Jurkat, Clone E6-1 (cell line): ENCODE data around the gene BEST4.
A peak's percentile ranks its signal among the peaks of the same experiment; 100 is the strongest.
"Not testable (repeated sequence)": the region's sequence is repeated elsewhere in the genome, so short reads cannot be mapped to it uniquely, and the experiment has no call there.

Experiments used
- DNase-seq: peaks from one replicate; pipeline ENCODE4 v3.0.0-alpha.2; 2011; ENCODE audit warnings: low read depth, low spot score
- H3K4me3 ChIP-seq: 2 replicates; pipeline ENCODE4 v1.5.1; 2011; ENCODE audit warnings: mild to moderate bottlenecking, low read length, control low read depth, moderate library complexity

BEST4 gene

GRCh38 chr1:44820328-44821239 is 32.6 kb upstream of the BEST4 start:
- no peak for DNase-seq
- peak overlapping the region; percentile 62 for H3K4me3 ChIP-seq

DNA sequence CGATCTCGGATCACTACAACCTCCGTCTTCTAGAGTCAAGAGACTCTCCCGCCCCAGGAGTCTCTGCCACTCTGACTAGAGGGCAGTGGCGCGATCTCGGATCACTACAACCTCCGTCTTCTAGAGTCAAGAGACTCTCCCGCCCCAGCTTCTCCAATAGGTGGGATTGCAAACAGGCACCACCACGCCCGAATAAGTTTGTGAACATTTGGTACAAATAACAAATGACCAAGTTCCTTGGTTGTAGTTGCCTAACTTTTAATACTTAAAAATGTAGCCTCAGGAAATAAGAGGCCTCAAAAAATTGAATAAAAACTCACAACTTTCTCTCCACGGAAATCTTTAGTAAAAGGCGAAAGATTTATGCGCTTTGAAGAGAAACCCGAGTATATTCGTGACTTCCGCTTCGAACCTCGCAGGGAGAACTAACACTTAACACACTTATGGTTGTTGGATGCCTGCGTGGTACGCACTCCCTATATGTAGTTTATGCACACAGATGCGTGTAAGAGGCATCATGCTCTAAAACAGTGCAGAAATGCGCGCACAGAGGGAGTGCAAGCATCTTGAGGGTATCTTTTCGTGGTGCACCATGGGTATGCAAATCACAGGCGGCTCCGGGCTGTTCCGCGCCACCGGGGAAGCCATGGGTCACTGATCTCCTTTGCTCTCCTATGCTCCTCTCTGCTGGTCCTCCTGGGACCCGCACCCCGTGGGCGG is 31.8 kb upstream of the BEST4 start:
- H3K4me3 ChIP-seq, result peak overlapping the region; percentile 62
- DNase-seq, result peak; percentile 95

GRCh38 chr1:44819196-44819607 is 31.2 kb upstream of the BEST4 start:
- H3K4me3 ChIP-seq, result peak overlapping the region; percentile 62
- no peak for DNase-seq

DNA sequence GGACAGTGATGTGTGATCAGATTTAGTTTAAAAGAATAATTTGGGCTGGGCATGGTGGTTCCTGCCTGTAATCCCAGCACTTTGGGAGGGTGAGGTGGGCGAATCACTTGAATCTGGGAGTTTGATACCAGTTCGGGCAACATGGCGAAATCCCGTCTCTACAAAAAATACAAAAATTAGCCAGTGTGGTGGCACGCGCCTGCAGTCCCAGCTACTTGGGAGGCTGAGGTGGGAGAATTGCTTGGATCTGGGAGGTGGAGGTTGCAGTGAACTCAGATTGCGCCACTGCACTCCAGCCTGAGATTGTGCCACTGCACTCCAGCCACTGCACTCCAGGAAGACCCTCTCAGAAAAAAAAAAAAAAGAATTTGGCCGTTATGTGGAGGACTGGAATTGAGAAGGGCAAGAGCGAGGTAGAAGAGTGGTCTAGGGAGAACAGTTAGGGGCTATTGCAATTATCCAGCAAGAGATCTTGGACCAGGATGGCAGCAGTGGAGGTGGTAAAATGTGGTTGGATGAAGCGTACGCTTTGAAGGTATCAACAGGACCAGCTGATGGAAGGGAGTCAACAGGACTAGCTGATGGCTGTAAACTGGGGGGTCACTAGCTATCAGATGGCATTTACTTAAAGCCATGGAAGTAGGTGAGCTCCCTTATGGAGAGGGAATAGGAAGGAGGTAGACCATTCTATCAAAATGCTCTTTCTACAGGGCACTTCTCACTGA is 30.0 kb upstream of the BEST4 start:
- no peak overlapping the region for H3K4me3 ChIP-seq
- DNase-seq, result no peak

DNA sequence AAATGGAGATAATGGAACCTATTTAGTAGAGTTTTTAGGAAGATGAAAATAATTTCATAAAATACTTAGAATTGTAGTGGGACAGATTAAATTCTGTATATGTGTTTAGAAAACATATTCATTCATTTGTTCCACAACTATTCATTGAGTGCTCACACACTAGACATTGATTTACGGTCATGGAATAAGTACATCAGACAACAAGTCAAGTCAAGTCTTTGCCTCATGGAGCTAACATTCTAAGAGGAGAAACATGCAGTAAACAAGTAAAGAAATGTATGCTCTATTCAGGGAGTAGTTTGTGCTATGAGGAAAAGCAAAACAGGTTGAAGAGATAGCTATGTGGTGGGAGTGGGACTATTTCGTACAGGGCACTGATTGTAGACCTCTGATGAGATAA is 29.3 kb upstream of the BEST4 start:
- H3K4me3 ChIP-seq, result no peak overlapping the region
- no peak for DNase-seq

- H3K4me3 ChIP-seq, DNase-seq: not testable (repeated sequence)
Observed at GRCh38 chr1:44815926-44816325, 28.0 kb upstream of the BEST4 start.

- H3K4me3 ChIP-seq, result peak overlapping the region; percentile 73
- DNase-seq, result no peak
Observed at GRCh38 chr1:44812822-44813543, 25.0 kb upstream of the BEST4 start.

- no peak overlapping the region for H3K4me3 ChIP-seq
- no peak for DNase-seq
Observed at GRCh38 chr1:44811234-44811633, 23.3 kb upstream of the BEST4 start.

DNA sequence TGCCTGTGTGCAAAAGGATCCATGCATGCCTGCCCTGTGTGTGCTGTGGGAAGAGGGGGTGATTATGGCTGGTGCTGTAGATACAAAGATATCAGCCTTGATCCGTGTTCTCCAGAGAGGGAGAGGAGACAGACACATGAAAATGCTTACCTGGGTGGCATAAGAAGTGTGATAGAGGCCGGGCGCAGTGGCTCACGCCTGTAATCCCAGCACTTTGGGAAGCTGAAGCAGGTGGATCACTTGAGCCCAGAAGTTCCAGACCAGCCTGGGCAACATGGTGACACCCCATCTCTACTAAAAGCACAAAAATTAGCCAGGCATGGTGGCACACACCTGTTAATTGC is 22.8 kb upstream of the BEST4 start:
- not testable (repeated sequence) for DNase-seq, H3K4me3 ChIP-seq

DNA sequence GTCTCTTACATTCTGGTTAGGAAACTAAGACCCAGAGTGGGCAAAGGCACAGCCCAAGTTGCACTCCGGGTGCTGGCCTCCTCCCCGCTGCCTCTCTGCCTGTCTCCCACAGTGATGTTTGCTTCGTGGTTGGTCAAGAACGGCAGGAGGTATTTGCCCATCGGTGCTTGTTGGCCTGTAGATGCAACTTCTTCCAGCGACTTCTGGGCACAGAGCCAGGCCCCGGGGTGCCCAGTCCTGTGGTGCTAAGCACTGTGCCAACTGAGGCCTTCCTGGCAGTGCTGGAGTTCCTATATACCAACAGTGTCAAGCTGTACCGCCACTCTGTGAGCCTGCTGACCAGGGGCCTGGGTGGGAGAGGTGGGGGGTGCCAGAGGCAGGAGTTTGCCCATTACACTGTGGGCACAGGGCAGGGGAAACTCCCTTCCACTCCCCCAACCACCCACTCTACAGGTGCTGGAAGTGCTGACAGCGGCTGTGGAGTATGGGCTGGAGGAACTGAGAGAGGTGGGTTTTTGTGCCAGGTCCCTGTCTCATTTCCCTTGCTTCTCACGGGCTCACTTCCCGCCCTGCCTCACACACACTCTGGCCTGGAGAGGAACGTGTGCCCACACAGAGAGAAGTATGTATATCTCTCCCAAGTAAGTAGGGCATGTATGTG is 22.3 kb upstream of the BEST4 start:
- no peak overlapping the region for H3K4me3 ChIP-seq
- no peak for DNase-seq

GRCh38 chr1:44808938-44809917 is 21.3 kb upstream of the BEST4 start:
- H3K4me3 ChIP-seq, result peak overlapping the region; percentile 29
- DNase-seq, result peak; percentile 95

- no peak for DNase-seq
- peak within 1 kb of the TSS; percentile 29 for H3K4me3 ChIP-seq
Observed at GRCh38 chr1:44808063-44808937, 20.3 kb upstream of the BEST4 start, which contains the start of gene BTBD19. TSS of gene BTBD19 (plus strand) at chr1:44808523. CDS start at chr1:44808821, 298 bp downstream.

DNA sequence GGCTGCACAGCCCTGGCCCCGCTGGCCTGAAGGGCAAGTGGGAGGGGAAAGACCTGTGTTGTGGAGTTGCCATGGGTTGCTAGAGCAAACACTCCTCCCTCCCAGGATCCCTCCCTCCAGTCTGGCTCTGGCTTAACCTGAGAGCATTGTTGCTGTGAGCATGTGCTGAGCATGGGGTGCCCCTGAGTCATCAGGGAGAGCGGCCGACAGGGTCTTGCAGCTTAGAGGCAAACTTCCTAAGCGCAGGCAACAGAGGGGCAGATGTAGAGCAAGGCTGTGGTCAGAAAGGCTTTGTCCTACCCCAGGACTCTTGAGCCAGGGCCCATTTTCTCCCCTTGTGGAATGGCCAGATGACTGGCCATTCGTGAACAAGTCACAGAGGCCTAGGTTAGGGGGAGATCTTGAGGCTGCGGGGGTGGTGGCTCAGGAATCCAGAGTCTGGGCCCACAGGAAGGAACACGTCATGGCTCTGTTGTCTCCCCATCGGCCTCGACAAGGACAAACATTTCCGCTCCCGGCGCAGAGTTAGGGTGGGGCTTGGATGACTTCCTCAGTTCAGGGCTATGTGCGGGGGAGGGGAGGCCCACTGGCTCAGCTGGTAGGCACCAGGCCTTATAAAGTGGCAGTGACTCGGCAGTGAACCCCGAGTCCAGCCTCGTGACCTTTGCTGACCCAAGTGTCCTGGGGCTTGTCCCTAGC is 19.5 kb upstream of the BEST4 start:
- peak; percentile 82 for DNase-seq
- peak overlapping the region; percentile 18 for H3K4me3 ChIP-seq

GRCh38 chr1:44806704-44807363 is 18.9 kb upstream of the BEST4 start, which contains the start of gene DYNLT4:
TSS of gene DYNLT4 (minus strand) at chr1:44807351. CDS start at chr1:44806668, 683 bp downstream.
- peak within 1 kb of the TSS; percentile 18 for H3K4me3 ChIP-seq
- no peak for DNase-seq

DNA sequence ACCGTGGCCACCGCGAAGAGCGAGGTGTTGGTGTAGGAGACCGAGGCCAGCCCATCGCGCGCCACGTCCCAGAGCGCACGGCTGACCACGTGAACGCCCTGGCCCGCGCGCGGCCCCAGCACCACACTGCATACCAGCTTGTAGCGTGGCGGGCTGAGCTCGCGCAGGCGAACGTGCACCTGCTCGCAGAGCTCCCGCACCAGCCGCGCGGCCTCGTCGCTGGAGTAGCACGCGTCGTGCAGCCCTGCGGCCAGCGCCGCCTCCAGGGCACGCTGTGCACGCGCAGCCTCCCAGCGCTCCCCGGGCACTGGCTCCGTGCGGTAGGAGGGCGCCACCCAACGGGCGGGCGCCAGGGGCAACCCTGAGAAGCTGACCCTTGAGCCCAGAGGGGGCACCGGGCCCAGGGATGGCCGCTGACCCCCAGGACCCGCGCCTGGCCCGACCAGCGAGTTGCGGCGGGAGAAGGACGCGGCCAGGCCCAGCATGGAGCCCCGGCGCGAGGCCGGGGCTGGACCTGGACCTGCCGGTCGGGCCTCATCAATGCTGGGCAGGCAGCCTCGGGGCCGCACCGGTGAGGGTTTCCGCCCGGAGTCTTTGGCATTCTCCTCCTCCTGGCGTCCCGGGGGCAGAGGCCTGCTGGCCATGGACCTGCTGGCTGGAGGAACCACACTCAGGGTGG is 18.2 kb upstream of the BEST4 start:
- DNase-seq, result no peak
- no peak overlapping the region for H3K4me3 ChIP-seq
